SK-N-SH (cell line): ENCODE results near the gene KLHDC7B.

Source experiments
- CHD2 ChIP-seq: fragments of 150-350 bp; IDR thresholded peaks from 2 replicates; pipeline ENCODE4 v1.6.1; 2018; ENCODE audit warnings: low read length; ENCODE audit not compliant: partially characterized antibody
- EP300 ChIP-seq, 2 experiments: IDR thresholded peaks; 2 replicates each; pipeline versions ENCODE4 v1.4.0 to v1.6.1; 2012; ENCODE audit warnings: borderline replicate concordance in 1 of 2, low read depth in 1 of 2, low read length in 1 of 2
- EZH2phosphoT487 ChIP-seq: fragments of 200-600 bp; sonication (generic); IDR thresholded peaks from 2 replicates; pipeline ENCODE4 v1.6.1; 2017; ENCODE audit warnings: low read depth, mixed run types, mild to moderate bottlenecking, antibody characterized with exemption, moderate library complexity, borderline replicate concordance
- TF ChIP-seq, protein P1 (sequence below): fragments of 200-600 bp; sonication (generic); IDR thresholded peaks from 2 replicates; pipeline ENCODE4 v1.6.1; 2017; ENCODE audit warnings: antibody characterized with exemption, mild to moderate bottlenecking, moderate library complexity
- TF ChIP-seq, protein P2 (sequence below): IDR thresholded peaks from 2 replicates; pipeline ENCODE4 v1.4.0; 2012; ENCODE audit warnings: low read depth

DNA sequence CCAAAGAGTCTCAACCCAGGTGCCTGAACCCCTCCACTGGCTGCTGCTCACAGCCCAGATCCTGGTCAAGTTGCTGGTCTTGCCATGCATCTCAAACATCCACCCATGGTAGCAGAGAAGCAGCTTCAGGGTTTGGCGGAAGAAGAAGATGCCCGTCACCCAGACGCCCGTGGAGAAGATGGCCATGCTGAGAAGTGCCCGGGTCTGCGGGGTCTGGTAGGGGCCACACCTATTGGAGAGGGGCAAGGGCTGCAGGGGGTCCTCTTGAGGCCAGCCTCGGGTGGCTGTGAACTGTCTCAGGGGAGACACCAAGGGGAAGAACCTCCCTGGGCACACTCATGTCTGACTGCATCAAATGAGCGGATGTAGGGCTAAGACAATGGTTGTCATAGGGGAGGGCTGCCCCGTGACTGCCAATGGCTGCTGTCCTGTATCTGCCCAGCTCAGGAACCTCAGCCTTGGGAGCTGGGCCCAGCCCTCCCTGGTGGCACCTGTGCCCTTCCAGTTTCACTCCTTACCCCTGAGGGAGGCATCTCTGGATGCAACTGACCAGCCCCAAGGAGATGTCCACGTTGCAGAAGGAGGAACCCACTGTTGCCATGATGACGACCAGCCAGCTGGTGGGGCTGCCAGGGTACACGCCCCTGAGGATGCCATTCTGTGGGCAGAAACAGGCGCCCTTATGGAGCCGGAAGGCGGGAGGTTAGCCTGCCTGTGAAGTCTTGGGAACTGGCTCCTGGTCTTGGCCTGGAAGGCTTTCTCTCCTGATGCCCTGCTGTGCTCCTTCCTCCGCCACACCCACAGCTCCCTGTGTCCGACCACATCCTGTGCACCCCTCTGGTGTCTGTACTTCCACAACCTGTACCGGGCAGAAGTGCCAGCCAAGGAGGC is 31.4 kb downstream of the KLHDC7B start:
- TF ChIP-seq, protein P1, sequence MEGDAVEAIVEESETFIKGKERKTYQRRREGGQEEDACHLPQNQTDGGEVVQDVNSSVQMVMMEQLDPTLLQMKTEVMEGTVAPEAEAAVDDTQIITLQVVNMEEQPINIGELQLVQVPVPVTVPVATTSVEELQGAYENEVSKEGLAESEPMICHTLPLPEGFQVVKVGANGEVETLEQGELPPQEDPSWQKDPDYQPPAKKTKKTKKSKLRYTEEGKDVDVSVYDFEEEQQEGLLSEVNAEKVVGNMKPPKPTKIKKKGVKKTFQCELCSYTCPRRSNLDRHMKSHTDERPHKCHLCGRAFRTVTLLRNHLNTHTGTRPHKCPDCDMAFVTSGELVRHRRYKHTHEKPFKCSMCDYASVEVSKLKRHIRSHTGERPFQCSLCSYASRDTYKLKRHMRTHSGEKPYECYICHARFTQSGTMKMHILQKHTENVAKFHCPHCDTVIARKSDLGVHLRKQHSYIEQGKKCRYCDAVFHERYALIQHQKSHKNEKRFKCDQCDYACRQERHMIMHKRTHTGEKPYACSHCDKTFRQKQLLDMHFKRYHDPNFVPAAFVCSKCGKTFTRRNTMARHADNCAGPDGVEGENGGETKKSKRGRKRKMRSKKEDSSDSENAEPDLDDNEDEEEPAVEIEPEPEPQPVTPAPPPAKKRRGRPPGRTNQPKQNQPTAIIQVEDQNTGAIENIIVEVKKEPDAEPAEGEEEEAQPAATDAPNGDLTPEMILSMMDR: no peak
- TF ChIP-seq CHD2: no peak
- TF ChIP-seq, protein P2, sequence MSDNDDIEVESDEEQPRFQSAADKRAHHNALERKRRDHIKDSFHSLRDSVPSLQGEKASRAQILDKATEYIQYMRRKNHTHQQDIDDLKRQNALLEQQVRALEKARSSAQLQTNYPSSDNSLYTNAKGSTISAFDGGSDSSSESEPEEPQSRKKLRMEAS: no peak
- no peak for TF ChIP-seq EP300 (IDR thresholded peaks at IDR 0.05; ENCODE audit: borderline replicate concordance in 1 of 2, low read depth in 1 of 2, low read length in 1 of 2)
- no peak for TF ChIP-seq EZH2phosphoT487
